GM21723 (cell line): ENCODE results near the gene AHI1.

Source experiments
- ATAC-seq: cut with Tn5 transposase; IDR thresholded peaks from one replicate; pipeline ENCODE4 v1.9.1; 2021; ENCODE audit warnings: mild to moderate bottlenecking, moderate library complexity; ENCODE audit not compliant: unreplicated experiment

The AHI1 gene

GRCh38 chr6:135464634-135465033, 32.9 kb downstream of the AHI1 start:
- ATAC-seq: peak; percentile 76

GRCh38 chr6:135461208-135461607, 36.3 kb downstream of the AHI1 start:
- ATAC-seq: no peak

GRCh38 chr6:135458051-135458450, 39.5 kb downstream of the AHI1 start:
- ATAC-seq: no peak

- ATAC-seq: no peak
These were observed 45.8 kb downstream of the AHI1 start for GRCh38 chr6:135451617-135452190.

- ATAC-seq: no peak
These were observed 48.3 kb downstream of the AHI1 start for GRCh38 chr6:135449246-135449645.

GRCh38 chr6:135440087-135440792, 57.3 kb downstream of the AHI1 start:
- peak; percentile 75 for ATAC-seq

- ATAC-seq: no peak
These were observed 58.0 kb downstream of the AHI1 start for GRCh38 chr6:135439549-135439948.

- peak; percentile 53 for ATAC-seq
These were observed 58.5 kb downstream of the AHI1 start for GRCh38 chr6:135438907-135439535.

- no peak for ATAC-seq
These were observed 62.5 kb downstream of the AHI1 start for GRCh38 chr6:135434991-135435390.

- no peak for ATAC-seq
These were observed 63.4 kb downstream of the AHI1 start for GRCh38 chr6:135434095-135434494.

GRCh38 chr6:135428078-135428477, 69.5 kb downstream of the AHI1 start:
- no peak for ATAC-seq

GRCh38 chr6:135426833-135427232, 70.7 kb downstream of the AHI1 start:
- no peak for ATAC-seq

GRCh38 chr6:135424385-135424784, 73.2 kb downstream of the AHI1 start:
- no peak for ATAC-seq

- ATAC-seq: peak; percentile 89
These were observed 73.9 kb downstream of the AHI1 start for GRCh38 chr6:135423649-135424128.

GRCh38 chr6:135419162-135419561, 78.4 kb downstream of the AHI1 start:
- no peak for ATAC-seq

- no peak for ATAC-seq
These were observed 79.3 kb downstream of the AHI1 start for GRCh38 chr6:135418040-135418760.

- ATAC-seq: no peak
These were observed 84.8 kb downstream of the AHI1 start for GRCh38 chr6:135412761-135413160.

GRCh38 chr6:135411849-135412248, 85.7 kb downstream of the AHI1 start:
- ATAC-seq: no peak

GRCh38 chr6:135411339-135411738, 86.2 kb downstream of the AHI1 start:
- no peak for ATAC-seq

GRCh38 chr6:135410856-135411255, 86.7 kb downstream of the AHI1 start:
- no peak for ATAC-seq

GRCh38 chr6:135403584-135403983, 94.0 kb downstream of the AHI1 start:
- no peak for ATAC-seq
